Right lobe of liver (tissue), 6 donors: ENCODE measurements around the gene CEP72. TPM values are rescaled to one million over a fixed set of nuclear protein-coding genes. Genes with fewer than 3 reads are reported as not detected.

Source experiments
- ATAC-seq, 4 donors: fragments of 200-7000 bp; cut with Tn5 transposase; one replicate each; pipeline ENCODE4 v1.9.1; 2020; ENCODE audit warnings: mild to moderate bottlenecking in 4 of 4, moderate library complexity in 4 of 4
- DNase-seq, 3 donors: peaks; one replicate each; pipeline ENCODE4 v3.0.0-alpha.2; 2020
- H3K27ac ChIP-seq, 3 donors: fragments of 200-600 bp; one replicate each; pipeline ENCODE4 v1.8.0; 2022
- H3K27me3 ChIP-seq, 2 donors: fragments of 200-600 bp; one replicate each; pipeline ENCODE4 v1.8.0; 2022
- H3K36me3 ChIP-seq, 4 donors: fragments of 200-600 bp; sonication (generic) in 1 of 4; one replicate each; pipeline versions ENCODE4 v1.5.1 to v1.8.0; 2017 to 2022; ENCODE audit warnings: control low read depth in 1 of 4
- H3K4me1 ChIP-seq, 4 donors: fragments of 200-600 bp; sonication (generic) in 1 of 4; one replicate each; pipeline versions ENCODE4 v1.5.1 to v1.8.0; 2017 to 2022; ENCODE audit warnings: control low read depth in 1 of 4
- H3K4me3 ChIP-seq, 3 donors: fragments of 200-600 bp; one replicate each; pipeline ENCODE4 v1.8.0; 2022
- H3K9me3 ChIP-seq, 4 donors: fragments of 200-600 bp; sonication (generic) in 1 of 4; one replicate each; pipeline versions ENCODE4 v1.5.1 to v1.8.0; 2017 to 2022; ENCODE audit warnings: control low read depth in 1 of 4
- CTCF ChIP-seq, 4 donors: fragments of 200-600 bp in 3 of 4; fragments of 450-650 bp in 1 of 4; IDR thresholded peaks; one replicate each; pipeline versions ENCODE4 v1.5.1 to v1.8.0; 2016 to 2022; ENCODE audit warnings: antibody characterized with exemption in 4 of 4, mild to moderate bottlenecking in 2 of 4
- POLR2A ChIP-seq: fragments of 450-650 bp; IDR thresholded peaks from one replicate; pipeline ENCODE4 v1.6.1; 2017; ENCODE audit warnings: antibody characterized with exemption, mild to moderate bottlenecking
- WGBS: methylation state at CpG from one replicate; pipeline ENCODE4 v1.1.6; 2018; ENCODE audit warnings: low coverage, low lambda C conversion rate; ENCODE audit not compliant: insufficient coverage; ENCODE audit errors: missing lambda C conversion rate; 5-methylcytosine and 5-hydroxymethylcytosine counted together
- intact Hi-C, 2 donors: fragments of 100-400 bp; cut with DNase I; formaldehyde crosslinking; loops; one replicate each; pipeline versions ENCODE4 v1.11.2 to v1.14.1; 2022
- total RNA-seq, 6 experiments: library from RNA; depleted of rRNA in 2 of 6; stranded (reverse); fragments of >200 nt in 2 of 6; fragmentation: NEBNext Ultra II Directional in 3 of 6; extraction: Animal tissue kit (Norgen Biotek cat#: 25700) in 3 of 6; gene quantifications; one replicate each; pipeline versions ENCODE4 v1.1.0 to v1.2.4, GENCODE V29; 2016 to 2023
- donor health status: DM: no; HTN: yes; CAD: no.
- donor health status: DM: no; HTN: no; CAD: no.
- donor health status: DM: no; HTN: no; CAD: no.
- donor health status: DM: no; HTN: yes; CAD: no.
- donor health status: DM: no; HTN: yes; CAD: no.

The CEP72 gene
- total RNA-seq, 6 experiments from 2014 or later: 3.4 to 6.0 (median 4.2) TPM

GRCh38 chr5:617896-618295 lies 5.8 kb downstream of the CEP72 start:
- no peaks in the 10 kb centered on the region for H3K27me3 ChIP-seq
- peaks cover 0 to 6% (median 2%) of the 10 kb centered on the region in 4 donors for H3K4me1 ChIP-seq
- H3K4me3 ChIP-seq: no peak overlapping the region
- intact Hi-C loops: no loop called here
- ATAC-seq (no peak), DNase-seq (no peak)
- peaks cover 0 to 12% (median 0%) of the 10 kb centered on the region in 4 donors for H3K36me3 ChIP-seq
- 95% methylated on average over 12 of the region's 12 CpGs for WGBS
- no peak overlapping the region for H3K27ac ChIP-seq
- H3K9me3 ChIP-seq: no peaks in the 10 kb centered on the region
- TF ChIP-seq POLR2A: no peak
- TF ChIP-seq CTCF (IDR thresholded peaks at IDR 0.05): no peak

GRCh38 chr5:618450-618849 lies 6.3 kb downstream of the CEP72 start:
- TF ChIP-seq CTCF (IDR thresholded peaks at IDR 0.05) (no peak), POLR2A (no peak)
- DNase-seq (no peak), ATAC-seq (no peak)
- intact Hi-C loops: no loop called here
- Histone ChIP-seq H3K27ac (no peak overlapping the region), H3K9me3 (no peaks in the 10 kb centered on the region), H3K36me3 (peaks cover 0 to 12% (median 0%) of the 10 kb centered on the region in 4 donors), H3K4me1 (peaks cover 0 to 6% (median 2%) of the 10 kb centered on the region in 4 donors), H3K27me3 (no peaks in the 10 kb centered on the region), H3K4me3 (no peak overlapping the region)
- WGBS: 96% methylated on average over 5 of the region's 5 CpGs

DNA sequence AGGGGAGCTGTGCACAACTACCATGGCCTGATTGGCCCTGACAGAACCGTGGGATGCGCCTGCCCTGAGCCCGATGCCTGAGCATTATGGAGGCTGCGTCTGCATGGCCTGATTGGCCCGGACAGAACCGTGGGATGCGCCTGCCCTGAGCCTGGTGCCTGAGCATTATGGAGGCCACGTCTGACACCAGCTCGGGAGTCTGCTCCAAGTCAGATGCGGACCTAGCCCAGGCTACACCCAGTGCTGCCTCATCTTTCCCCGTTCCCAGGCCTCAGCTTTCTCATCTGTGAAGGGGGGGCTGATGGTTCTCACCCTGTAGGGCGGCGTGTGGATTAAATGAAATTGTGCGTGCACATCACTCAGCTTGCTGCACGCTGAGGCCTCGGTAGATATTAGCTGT lies 7.3 kb downstream of the CEP72 start:
- no peak for ATAC-seq
- H3K9me3 ChIP-seq: no peaks in the 10 kb centered on the region
- TF ChIP-seq POLR2A (no peak), CTCF (IDR thresholded peaks at IDR 0.05) (no peak)
- WGBS: 100% methylated on average over 5 of the region's 16 CpGs
- H3K4me3 ChIP-seq: no peak overlapping the region
- H3K27me3 ChIP-seq: no peaks in the 10 kb centered on the region
- peak; percentile 10 to 35 (median 33) for DNase-seq
- peaks cover 0 to 12% (median 0%) of the 10 kb centered on the region in 4 donors for H3K36me3 ChIP-seq
- H3K27ac ChIP-seq: no peak overlapping the region
- H3K4me1 ChIP-seq: no peaks in the 10 kb centered on the region
- intact Hi-C loops: no loop called here

DNA sequence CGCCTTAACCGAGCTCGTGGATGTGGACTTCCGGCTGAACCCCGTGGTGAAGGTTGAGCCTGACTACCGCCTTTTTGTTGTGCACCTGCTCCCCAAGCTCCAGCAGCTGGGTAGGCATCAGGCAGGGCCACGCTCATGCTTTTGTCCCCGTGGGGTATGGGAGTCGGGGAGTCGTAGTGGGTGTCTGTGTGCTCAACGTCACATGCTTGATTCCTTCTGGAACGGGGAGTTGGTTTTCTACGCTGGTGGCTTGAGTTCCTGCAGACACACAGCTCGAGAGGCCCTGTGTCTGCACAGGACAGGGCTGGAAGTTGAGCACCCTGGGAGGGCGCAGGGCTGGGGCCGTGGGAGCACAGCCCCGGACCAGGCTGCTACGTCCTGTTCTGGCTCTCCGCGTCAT lies 8.0 kb downstream of the CEP72 start:
- intact Hi-C loops: no loop called here
- TF ChIP-seq CTCF (IDR thresholded peaks at IDR 0.05) (no peak), POLR2A (no peak)
- DNase-seq: peak; percentile 8 to 40 (median 30)
- Histone ChIP-seq H3K9me3 (no peaks in the 10 kb centered on the region), H3K27me3 (no peaks in the 10 kb centered on the region), H3K4me1 (no peaks in the 10 kb centered on the region), H3K27ac (no peak overlapping the region), H3K36me3 (peaks cover 0 to 12% (median 0%) of the 10 kb centered on the region in 4 donors), H3K4me3 (no peak overlapping the region)
- no CpG with 5 or more reads among the region's 20 CpGs for WGBS
- no peak for ATAC-seq
